ENCODE measurements around the gene STYK1.
"Not testable (repeated sequence)": the region's sequence is repeated elsewhere in the genome, so short reads cannot be mapped to it uniquely, and the experiment has no call there.

STYK1 gene

GRCh38 chr12:10614056-10614370, 59.8 kb downstream of the STYK1 start:
- H3K9ac ChIP-seq (ENCODE audit: low read length): peak overlapping the region; percentile 92
- H3K27me3 ChIP-seq (ENCODE audit: control insufficient read depth, insufficient read depth, low read length): no peaks in the 10 kb centered on the region
- no peaks in the 10 kb centered on the region for H3K36me3 ChIP-seq (ENCODE audit: control insufficient read depth, insufficient read depth, low read length)
- peak overlapping the region; percentile 89 for H3K4me3 ChIP-seq (ENCODE audit: low read length)
- H3K4me1 ChIP-seq (ENCODE audit: control insufficient read depth, insufficient read depth, low read length): peaks cover 16% of the 10 kb centered on the region
- no peaks in the 10 kb centered on the region for H3K9me3 ChIP-seq (ENCODE audit: control insufficient read depth, low read length)

GRCh38 chr12:10613349-10614055, 60.4 kb downstream of the STYK1 start, which contains the start of gene MAGOHB:
Gene MAGOHB (minus strand): TSS chr12:10613609. CDS start chr12:10613532, 77 bp downstream.
- peaks cover 16% of the 10 kb centered on the region for H3K4me1 ChIP-seq (ENCODE audit: control insufficient read depth, insufficient read depth, low read length)
- peak within 1 kb of the TSS; percentile 89 for H3K4me3 ChIP-seq (ENCODE audit: low read length)
- no peaks in the 10 kb centered on the region for H3K27me3 ChIP-seq (ENCODE audit: control insufficient read depth, insufficient read depth, low read length)
- no peaks in the 10 kb centered on the region for H3K9me3 ChIP-seq (ENCODE audit: control insufficient read depth, low read length)
- peak within 1 kb of the TSS; percentile 92 for H3K9ac ChIP-seq (ENCODE audit: low read length)
- H3K36me3 ChIP-seq (ENCODE audit: control insufficient read depth, insufficient read depth, low read length): no peaks in the 10 kb centered on the region

GRCh38 chr12:10612984-10613348, 60.9 kb downstream of the STYK1 start:
- peaks cover 16% of the 10 kb centered on the region for H3K4me1 ChIP-seq (ENCODE audit: control insufficient read depth, insufficient read depth, low read length)
- no peaks in the 10 kb centered on the region for H3K36me3 ChIP-seq (ENCODE audit: control insufficient read depth, insufficient read depth, low read length)
- peak overlapping the region; percentile 92 for H3K9ac ChIP-seq (ENCODE audit: low read length)
- H3K27me3 ChIP-seq (ENCODE audit: control insufficient read depth, insufficient read depth, low read length): no peaks in the 10 kb centered on the region
- H3K9me3 ChIP-seq (ENCODE audit: control insufficient read depth, low read length): no peaks in the 10 kb centered on the region
- H3K4me3 ChIP-seq (ENCODE audit: low read length): peak overlapping the region; percentile 89

- no peak overlapping the region for H3K4me3 ChIP-seq (ENCODE audit: low read length)
- H3K27me3 ChIP-seq (ENCODE audit: control insufficient read depth, insufficient read depth, low read length): no peaks in the 10 kb centered on the region
- no peaks in the 10 kb centered on the region for H3K9me3 ChIP-seq (ENCODE audit: control insufficient read depth, low read length)
- H3K36me3 ChIP-seq (ENCODE audit: control insufficient read depth, insufficient read depth, low read length): no peaks in the 10 kb centered on the region
- peaks cover 16% of the 10 kb centered on the region for H3K4me1 ChIP-seq (ENCODE audit: control insufficient read depth, insufficient read depth, low read length)
- H3K9ac ChIP-seq (ENCODE audit: low read length): peak overlapping the region; percentile 92
These were observed 61.7 kb downstream of the STYK1 start for GRCh38 chr12:10612110-10612509.

- not testable (repeated sequence) for H3K9me3 ChIP-seq (ENCODE audit: control insufficient read depth, low read length); H3K4me3 ChIP-seq (ENCODE audit: low read length); H3K36me3 ChIP-seq (ENCODE audit: control insufficient read depth, insufficient read depth, low read length); H3K9ac ChIP-seq (ENCODE audit: low read length); H3K27me3 ChIP-seq (ENCODE audit: control insufficient read depth, insufficient read depth, low read length)
- H3K4me1 ChIP-seq (ENCODE audit: control insufficient read depth, insufficient read depth, low read length): peaks cover 13% of the 10 kb centered on the region
These were observed 62.6 kb downstream of the STYK1 start for GRCh38 chr12:10611258-10611657.

- no peak overlapping the region for H3K9ac ChIP-seq (ENCODE audit: low read length)
- H3K36me3 ChIP-seq (ENCODE audit: control insufficient read depth, insufficient read depth, low read length): no peaks in the 10 kb centered on the region
- H3K4me1 ChIP-seq (ENCODE audit: control insufficient read depth, insufficient read depth, low read length): peaks cover 9% of the 10 kb centered on the region
- no peaks in the 10 kb centered on the region for H3K27me3 ChIP-seq (ENCODE audit: control insufficient read depth, insufficient read depth, low read length)
- no peaks in the 10 kb centered on the region for H3K9me3 ChIP-seq (ENCODE audit: control insufficient read depth, low read length)
- H3K4me3 ChIP-seq (ENCODE audit: low read length): no peak overlapping the region
These were observed 63.7 kb downstream of the STYK1 start for GRCh38 chr12:10610188-10610587.

GRCh38 chr12:10607885-10608458, 65.9 kb downstream of the STYK1 start:
- no peaks in the 10 kb centered on the region for H3K36me3 ChIP-seq (ENCODE audit: control insufficient read depth, insufficient read depth, low read length)
- H3K4me3 ChIP-seq (ENCODE audit: low read length): no peak overlapping the region

GRCh38 chr12:10601860-10602259, 72.0 kb downstream of the STYK1 start:
- Histone ChIP-seq H3K9ac (ENCODE audit: low read length) (no peak overlapping the region), H3K4me1 (ENCODE audit: control insufficient read depth, insufficient read depth, low read length) (no peaks in the 10 kb centered on the region), H3K27me3 (ENCODE audit: control insufficient read depth, insufficient read depth, low read length) (no peaks in the 10 kb centered on the region), H3K36me3 (ENCODE audit: control insufficient read depth, insufficient read depth, low read length) (no peaks in the 10 kb centered on the region), H3K4me3 (ENCODE audit: low read length) (no peak overlapping the region), H3K9me3 (ENCODE audit: control insufficient read depth, low read length) (no peaks in the 10 kb centered on the region)

More at GRCh38 chr12:10607885-10608458, 65.9 kb downstream of the STYK1 start:
- no peaks in the 10 kb centered on the region for H3K27me3 ChIP-seq (ENCODE audit: control insufficient read depth, insufficient read depth, low read length)
- no peaks in the 10 kb centered on the region for H3K9me3 ChIP-seq (ENCODE audit: control insufficient read depth, low read length)
- no peak overlapping the region for H3K9ac ChIP-seq (ENCODE audit: low read length)
- H3K4me1 ChIP-seq (ENCODE audit: control insufficient read depth, insufficient read depth, low read length): peaks cover 8% of the 10 kb centered on the region

- Histone ChIP-seq H3K4me3 (ENCODE audit: low read length) (no peak overlapping the region), H3K9ac (ENCODE audit: low read length) (no peak overlapping the region), H3K9me3 (ENCODE audit: control insufficient read depth, low read length) (no peaks in the 10 kb centered on the region), H3K36me3 (ENCODE audit: control insufficient read depth, insufficient read depth, low read length) (no peaks in the 10 kb centered on the region), H3K4me1 (ENCODE audit: control insufficient read depth, insufficient read depth, low read length) (no peaks in the 10 kb centered on the region), H3K27me3 (ENCODE audit: control insufficient read depth, insufficient read depth, low read length) (no peaks in the 10 kb centered on the region)
These were observed 72.9 kb downstream of the STYK1 start for GRCh38 chr12:10600988-10601387.

- Histone ChIP-seq H3K4me1 (ENCODE audit: control insufficient read depth, insufficient read depth, low read length) (no peaks in the 10 kb centered on the region), H3K4me3 (ENCODE audit: low read length) (no peak overlapping the region), H3K9ac (ENCODE audit: low read length) (no peak overlapping the region), H3K36me3 (ENCODE audit: control insufficient read depth, insufficient read depth, low read length) (no peaks in the 10 kb centered on the region), H3K27me3 (ENCODE audit: control insufficient read depth, insufficient read depth, low read length) (no peaks in the 10 kb centered on the region), H3K9me3 (ENCODE audit: control insufficient read depth, low read length) (no peaks in the 10 kb centered on the region)
These were observed 78.0 kb downstream of the STYK1 start for GRCh38 chr12:10595881-10596280.

- Histone ChIP-seq H3K9me3 (ENCODE audit: control insufficient read depth, low read length) (no peaks in the 10 kb centered on the region), H3K27me3 (ENCODE audit: control insufficient read depth, insufficient read depth, low read length) (no peaks in the 10 kb centered on the region), H3K4me1 (ENCODE audit: control insufficient read depth, insufficient read depth, low read length) (no peaks in the 10 kb centered on the region), H3K4me3 (ENCODE audit: low read length) (no peak overlapping the region), H3K9ac (ENCODE audit: low read length) (no peak overlapping the region), H3K36me3 (ENCODE audit: control insufficient read depth, insufficient read depth, low read length) (no peaks in the 10 kb centered on the region)
These were observed 82.9 kb downstream of the STYK1 start for GRCh38 chr12:10590966-10591365.

- Histone ChIP-seq H3K4me1 (ENCODE audit: control insufficient read depth, insufficient read depth, low read length) (no peaks in the 10 kb centered on the region), H3K4me3 (ENCODE audit: low read length) (no peak overlapping the region), H3K27me3 (ENCODE audit: control insufficient read depth, insufficient read depth, low read length) (no peaks in the 10 kb centered on the region), H3K9me3 (ENCODE audit: control insufficient read depth, low read length) (no peaks in the 10 kb centered on the region), H3K9ac (ENCODE audit: low read length) (no peak overlapping the region), H3K36me3 (ENCODE audit: control insufficient read depth, insufficient read depth, low read length) (no peaks in the 10 kb centered on the region)
These were observed 89.4 kb downstream of the STYK1 start for GRCh38 chr12:10584415-10584814.
